Measurements from ENCODE around the gene ARID1B. TPM values are rescaled to one million over a fixed set of nuclear protein-coding genes. Genes with fewer than 3 reads are reported as not detected.

Gene ARID1B
- total and polyA plus RNA-seq, 9 of the 15 experiments (the other 6 are each of a cell fraction or from before 2014, with no cell fraction given): 12.5 to 50.5 (median 25.8) TPM

DNA sequence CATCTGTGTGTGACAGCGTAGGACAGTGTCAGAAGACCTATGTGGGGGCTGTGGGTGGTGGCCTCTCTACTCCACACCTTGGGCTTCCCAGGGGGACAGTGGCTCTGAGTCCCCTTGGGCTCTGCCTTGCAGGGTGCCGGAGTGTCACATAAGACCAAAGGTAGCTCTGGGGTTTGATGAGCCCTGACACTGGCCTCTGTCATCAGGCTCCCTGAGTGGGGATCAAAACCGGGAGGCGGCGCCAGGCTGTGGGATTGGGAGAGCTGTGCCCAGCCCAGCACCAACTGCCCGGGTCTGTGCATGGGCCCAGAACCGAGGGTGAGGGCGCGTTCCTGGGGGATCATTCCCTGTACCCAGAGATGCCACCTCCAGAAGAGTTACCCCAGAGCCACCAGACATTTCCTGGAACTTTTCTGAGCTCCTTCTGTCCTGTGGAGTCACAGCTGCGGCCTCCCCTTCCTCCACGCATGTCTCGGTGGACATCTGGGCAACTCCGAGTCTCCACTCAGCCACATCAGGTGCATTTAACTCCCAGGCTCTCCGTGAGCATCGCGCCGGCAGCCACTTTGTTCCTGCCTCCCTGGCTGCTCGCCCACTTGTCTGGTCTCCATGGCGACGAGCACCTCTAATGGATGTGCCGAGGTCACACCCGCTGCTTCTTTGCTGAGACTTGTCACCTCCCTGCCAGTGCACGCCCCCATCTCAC, 451.4 kb downstream of the ARID1B start:
- Histone ChIP-seq H3K9ac (ENCODE audit: insufficient read depth in 1 of 2, low read depth in 2 of 2, low read length in 2 of 2) (peak overlapping the region in 1 of 2 experiments; percentile 28; a peak in 1 of 4 replicates), H3K36me3 (ENCODE audit: control insufficient read depth, insufficient read depth, low read length) (no peaks in the 10 kb centered on the region), H3K4me1 (replicated peaks in 1 of 2; ENCODE audit: control insufficient read depth in 2 of 2, insufficient read depth in 2 of 2, low read length in 2 of 2) (peaks cover 25 to 48% of the 10 kb centered on the region in 2 experiments), H3K27ac (ENCODE audit: extremely low read depth, low read depth, low read length) (no peak overlapping the region), H3K4me3 (no peak overlapping the region), H3K4me2 (ENCODE audit: insufficient read depth, low read length) (no peak overlapping the region), H3K79me2 (ENCODE audit: control insufficient read depth, insufficient read depth, low read length) (no peaks in the 10 kb centered on the region), H3K9me3 (replicated peaks; ENCODE audit: control insufficient read depth, insufficient read depth, low read depth, low read length) (no peaks in the 10 kb centered on the region), H3K27me3 (ENCODE audit: control insufficient read depth in 2 of 2, insufficient read depth in 2 of 2, low read length in 2 of 2) (peaks cover 0 to 9% of the 10 kb centered on the region in 2 experiments; a peak in 1 of 5 replicates), H2AFZ (ENCODE audit: low read depth, low read length) (no peak overlapping the region), H3K9me1 (ENCODE audit: control insufficient read depth, insufficient read depth, low read length) (no peaks in the 10 kb centered on the region), H4K20me1 (replicated peaks; ENCODE audit: control insufficient read depth, insufficient read depth, low read length) (no peaks in the 10 kb centered on the region)
- TF ChIP-seq RCOR1 (IDR thresholded peaks at IDR 0.05; ENCODE audit: borderline replicate concordance in 1 of 2, low read depth in 2 of 2, low read length in 2 of 2) (0 out of 4 replicates have a peak, but pooled peaks of 1 of the 2 experiments have one; percentile 49), ZNF41 (CRISPR knock-in tag; conservative IDR thresholded peaks at IDR 0.05) (no peak), ASH1L (IDR thresholded peaks at IDR 0.05; ENCODE audit: borderline replicate concordance, low read depth, partially characterized antibody) (no peak), KLF6 (CRISPR knock-in tag; IDR thresholded peaks at IDR 0.05; ENCODE audit: borderline replicate concordance) (no peak), RFX1 (IDR thresholded peaks at IDR 0.05) (peak; percentile 82), SP2 (IDR thresholded peaks at IDR 0.05; ENCODE audit: extremely low read depth, low read depth, low read length, poor library complexity, severe bottlenecking) (no peak), GATAD2A (IDR thresholded peaks at IDR 0.05) (no peak), ZNF551 (CRISPR knock-in tag; IDR thresholded peaks at IDR 0.05) (no peak), CHD2 (IDR thresholded peaks at IDR 0.05; ENCODE audit: low read depth, low read length) (no peak), TBP (optimal IDR thresholded peaks at IDR 0.05; ENCODE audit: low read depth, low read length) (no peak), FOXA1 (IDR thresholded peaks at IDR 0.05; ENCODE audit: borderline replicate concordance) (no peak), BMI1 (IDR thresholded peaks at IDR 0.05; ENCODE audit: low read length) (no peak), NFIC (IDR thresholded peaks at IDR 0.05) (peak; percentile 60), SRF (CRISPR knock-in tag; IDR thresholded peaks at IDR 0.05) (peak in 1 of 2 experiments; percentile 64; a peak in 1 of 4 replicates), SMAD1 (IDR thresholded peaks at IDR 0.05; ENCODE audit: low read depth, low read length, partially characterized antibody) (no peak), EHMT2 (IDR thresholded peaks at IDR 0.05) (no peak), SRSF9 (IDR thresholded peaks at IDR 0.05; ENCODE audit: borderline replicate concordance, low read depth, low read length) (no peak), RHOXF2B (CRISPR knock-in tag; conservative IDR thresholded peaks at IDR 0.05) (no peak), DACH1 (IDR thresholded peaks at IDR 0.05; ENCODE audit: partially characterized antibody) (no peak), ZNF436 (CRISPR knock-in tag; IDR thresholded peaks at IDR 0.05) (no peak), CTBP1 (IDR thresholded peaks at IDR 0.05; ENCODE audit: borderline replicate concordance) (peak; percentile 55; the same call in 1 of the 2 replicates)
- TF ChIP-seq, protein P1, sequence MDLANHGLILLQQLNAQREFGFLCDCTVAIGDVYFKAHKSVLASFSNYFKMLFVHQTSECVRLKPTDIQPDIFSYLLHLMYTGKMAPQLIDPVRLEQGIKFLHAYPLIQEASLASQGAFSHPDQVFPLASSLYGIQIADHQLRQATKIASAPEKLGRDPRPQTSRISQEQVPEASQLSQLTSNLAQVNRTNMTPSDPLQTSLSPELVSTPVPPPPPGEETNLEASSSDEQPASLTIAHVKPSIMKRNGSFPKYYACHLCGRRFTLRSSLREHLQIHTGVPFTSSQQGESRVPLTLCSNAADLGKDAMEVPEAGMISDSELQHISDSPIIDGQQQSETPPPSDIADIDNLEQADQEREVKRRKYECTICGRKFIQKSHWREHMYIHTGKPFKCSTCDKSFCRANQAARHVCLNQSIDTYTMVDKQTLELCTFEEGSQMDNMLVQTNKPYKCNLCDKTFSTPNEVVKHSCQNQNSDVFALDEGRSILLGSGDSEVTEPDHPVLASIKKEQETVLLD (IDR thresholded peaks at IDR 0.05): no peak
- TF ChIP-seq, protein P2, sequence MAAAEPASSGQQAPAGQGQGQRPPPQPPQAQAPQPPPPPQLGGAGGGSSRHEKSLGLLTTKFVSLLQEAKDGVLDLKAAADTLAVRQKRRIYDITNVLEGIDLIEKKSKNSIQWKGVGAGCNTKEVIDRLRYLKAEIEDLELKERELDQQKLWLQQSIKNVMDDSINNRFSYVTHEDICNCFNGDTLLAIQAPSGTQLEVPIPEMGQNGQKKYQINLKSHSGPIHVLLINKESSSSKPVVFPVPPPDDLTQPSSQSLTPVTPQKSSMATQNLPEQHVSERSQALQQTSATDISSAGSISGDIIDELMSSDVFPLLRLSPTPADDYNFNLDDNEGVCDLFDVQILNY (CRISPR knock-in tag; IDR thresholded peaks at IDR 0.05): no peak
- CTCF ChIA-PET (ENCODE audit: low intra/inter-chr PET ratio): interaction anchor here (1.6 kb wide), 1 partner anchor 46 kb away, joined by 3 read pairs; no protein-coding TSS in a partner anchor
- DNase-seq (ENCODE audit: extremely low read depth in 1 of 4, low spot score in 3 of 4) (peak; percentile 54 to 67 (median 58)), FAIRE-seq (no peak), ATAC-seq (peak; percentile 25; the same call in 1 of the 3 replicates)
- 36% methylated on average over 23 of the region's 23 CpGs for WGBS (ENCODE audit: insufficient coverage, low coverage, missing lambda C conversion rate)
- intact Hi-C loops (cut with micrococcal nuclease): no loop called here
- POLR2A ChIA-PET: interaction anchor here (0.6 to 0.8 kb wide), 2 partner anchors 439 to 532 kb away, joined by 4 to 5 read pairs; no protein-coding TSS in a partner anchor
- in situ Hi-C loops (cut with MboI): no loop called here
- BruUV-seq (replicated peaks): no TSS peak
